ENCODE results near the gene EXOC7. TPM values are rescaled to one million over a fixed set of nuclear protein-coding genes. Genes with fewer than 3 reads are reported as not detected.

Gene EXOC7
- total and polyA plus RNA-seq, 2 donors (not counting 1 experiment from before 2014, with no cell fraction given) = 66.8 to 88.8 TPM

GRCh38 chr17:76054112-76054476 is 49.5 kb downstream of the EXOC7 start:
- no peak overlapping the region for H2AFZ ChIP-seq (ENCODE audit: low read length)
- H3K4me2 ChIP-seq (ENCODE audit: extremely low read depth, insufficient read depth, low read length) = no peak overlapping the region
- no peak overlapping the region for H3K4me3 ChIP-seq (replicated peaks in 1 of 4; ENCODE audit: control extremely low read depth in 1 of 4, insufficient read depth in 1 of 4, low read depth in 3 of 4, low read length in 4 of 4)
- peaks cover 2% of the 10 kb centered on the region for H3K4me1 ChIP-seq (ENCODE audit: control insufficient read depth, extremely low read depth, insufficient read depth, low read length)
- TF ChIP-seq, protein P1, sequence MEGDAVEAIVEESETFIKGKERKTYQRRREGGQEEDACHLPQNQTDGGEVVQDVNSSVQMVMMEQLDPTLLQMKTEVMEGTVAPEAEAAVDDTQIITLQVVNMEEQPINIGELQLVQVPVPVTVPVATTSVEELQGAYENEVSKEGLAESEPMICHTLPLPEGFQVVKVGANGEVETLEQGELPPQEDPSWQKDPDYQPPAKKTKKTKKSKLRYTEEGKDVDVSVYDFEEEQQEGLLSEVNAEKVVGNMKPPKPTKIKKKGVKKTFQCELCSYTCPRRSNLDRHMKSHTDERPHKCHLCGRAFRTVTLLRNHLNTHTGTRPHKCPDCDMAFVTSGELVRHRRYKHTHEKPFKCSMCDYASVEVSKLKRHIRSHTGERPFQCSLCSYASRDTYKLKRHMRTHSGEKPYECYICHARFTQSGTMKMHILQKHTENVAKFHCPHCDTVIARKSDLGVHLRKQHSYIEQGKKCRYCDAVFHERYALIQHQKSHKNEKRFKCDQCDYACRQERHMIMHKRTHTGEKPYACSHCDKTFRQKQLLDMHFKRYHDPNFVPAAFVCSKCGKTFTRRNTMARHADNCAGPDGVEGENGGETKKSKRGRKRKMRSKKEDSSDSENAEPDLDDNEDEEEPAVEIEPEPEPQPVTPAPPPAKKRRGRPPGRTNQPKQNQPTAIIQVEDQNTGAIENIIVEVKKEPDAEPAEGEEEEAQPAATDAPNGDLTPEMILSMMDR (conservative IDR thresholded peaks at IDR 0.05 in 1 of 2, IDR thresholded peaks at IDR 0.05 in 1 of 2; ENCODE audit: low read depth in 1 of 2, low read length in 2 of 2) = no peak
- H3K9ac ChIP-seq (ENCODE audit: insufficient read depth, low read length) = no peak overlapping the region
- H3K27me3 ChIP-seq (ENCODE audit: control insufficient read depth, insufficient read depth, low read length) = no peaks in the 10 kb centered on the region
- peaks cover 5% of the 10 kb centered on the region for H3K36me3 ChIP-seq (ENCODE audit: control insufficient read depth, insufficient read depth, low read length)
- no peak overlapping the region for H3K27ac ChIP-seq (ENCODE audit: insufficient read depth, low read length)
- H4K20me1 ChIP-seq (ENCODE audit: control insufficient read depth, extremely low read depth, insufficient read depth, low read length) = no peaks in the 10 kb centered on the region
- no peaks in the 10 kb centered on the region for H3K9me3 ChIP-seq (ENCODE audit: control insufficient read depth, insufficient read depth, low read depth, low read length)
- H3K79me2 ChIP-seq (ENCODE audit: control insufficient read depth, insufficient read depth, low read length) = peaks cover 2% of the 10 kb centered on the region
- DNase-seq (ENCODE audit: low read depth in 2 of 2) = peak; percentile 49 to 77

GRCh38 chr17:76053246-76054111 is 50.1 kb downstream of the EXOC7 start:
- Histone ChIP-seq H4K20me1 (ENCODE audit: control insufficient read depth, extremely low read depth, insufficient read depth, low read length) (no peaks in the 10 kb centered on the region), H3K27ac (ENCODE audit: insufficient read depth, low read length) (no peak overlapping the region), H3K4me2 (ENCODE audit: extremely low read depth, insufficient read depth, low read length) (no peak overlapping the region), H3K9ac (ENCODE audit: insufficient read depth, low read length) (no peak overlapping the region), H3K27me3 (ENCODE audit: control insufficient read depth, insufficient read depth, low read length) (no peaks in the 10 kb centered on the region), H3K9me3 (ENCODE audit: control insufficient read depth, insufficient read depth, low read depth, low read length) (no peaks in the 10 kb centered on the region), H3K4me3 (replicated peaks in 1 of 4; ENCODE audit: control extremely low read depth in 1 of 4, insufficient read depth in 1 of 4, low read depth in 3 of 4, low read length in 4 of 4) (no peak overlapping the region), H3K79me2 (ENCODE audit: control insufficient read depth, insufficient read depth, low read length) (peaks cover 2% of the 10 kb centered on the region), H2AFZ (ENCODE audit: low read length) (no peak overlapping the region), H3K4me1 (ENCODE audit: control insufficient read depth, extremely low read depth, insufficient read depth, low read length) (peaks cover 2% of the 10 kb centered on the region), H3K36me3 (ENCODE audit: control insufficient read depth, insufficient read depth, low read length) (peaks cover 3% of the 10 kb centered on the region)
- peak; percentile 58 to 89 for DNase-seq (ENCODE audit: low read depth in 2 of 2)
- TF ChIP-seq, protein P1 (conservative IDR thresholded peaks at IDR 0.05 in 1 of 2, IDR thresholded peaks at IDR 0.05 in 1 of 2; ENCODE audit: low read depth in 1 of 2, low read length in 2 of 2) = no peak
- no peak for TF ChIP-seq EZH2 (IDR thresholded peaks at IDR 0.05; ENCODE audit: low read length, missing control alignments)

GRCh38 chr17:76051561-76051960 is 52.0 kb downstream of the EXOC7 start:
- Histone ChIP-seq H3K4me1 (ENCODE audit: control insufficient read depth, extremely low read depth, insufficient read depth, low read length) (peaks cover 2% of the 10 kb centered on the region), H3K79me2 (ENCODE audit: control insufficient read depth, insufficient read depth, low read length) (peaks cover 2% of the 10 kb centered on the region), H3K27me3 (ENCODE audit: control insufficient read depth, insufficient read depth, low read length) (no peaks in the 10 kb centered on the region), H3K4me3 (replicated peaks in 1 of 4; ENCODE audit: control extremely low read depth in 1 of 4, insufficient read depth in 1 of 4, low read depth in 3 of 4, low read length in 4 of 4) (no peak overlapping the region), H3K9ac (ENCODE audit: insufficient read depth, low read length) (no peak overlapping the region), H3K9me3 (ENCODE audit: control insufficient read depth, insufficient read depth, low read depth, low read length) (no peaks in the 10 kb centered on the region), H2AFZ (ENCODE audit: low read length) (no peak overlapping the region), H3K4me2 (ENCODE audit: extremely low read depth, insufficient read depth, low read length) (no peak overlapping the region), H4K20me1 (ENCODE audit: control insufficient read depth, extremely low read depth, insufficient read depth, low read length) (no peaks in the 10 kb centered on the region), H3K27ac (ENCODE audit: insufficient read depth, low read length) (no peak overlapping the region), H3K36me3 (ENCODE audit: control insufficient read depth, insufficient read depth, low read length) (peaks cover 6% of the 10 kb centered on the region)
- no peak for DNase-seq (ENCODE audit: low read depth in 2 of 2)
- TF ChIP-seq EZH2 (IDR thresholded peaks at IDR 0.05; ENCODE audit: low read length, missing control alignments) = no peak
- TF ChIP-seq, protein P1 (conservative IDR thresholded peaks at IDR 0.05 in 1 of 2, IDR thresholded peaks at IDR 0.05 in 1 of 2; ENCODE audit: low read depth in 1 of 2, low read length in 2 of 2) = no peak

All from fibroblast of lung (primary cell).